ENCODE data around the gene PRDM15.

The PRDM15 gene

GRCh38 chr21:41836166-41837015 lies 42.8 kb downstream of the PRDM15 start:
- DNase-seq: no peak

- no peak for DNase-seq
Observed at GRCh38 chr21:41835711-41836154, 43.4 kb downstream of the PRDM15 start.

- no peak for DNase-seq
Observed at GRCh38 chr21:41834926-41835663, 44.0 kb downstream of the PRDM15 start.

- no peak for DNase-seq
Observed at GRCh38 chr21:41834252-41834925, 44.8 kb downstream of the PRDM15 start.

- no peak for DNase-seq
Observed at GRCh38 chr21:41833497-41834115, 45.5 kb downstream of the PRDM15 start.

- DNase-seq: no peak
Observed at GRCh38 chr21:41832596-41833496, 46.3 kb downstream of the PRDM15 start.

- no peak for DNase-seq
Observed at GRCh38 chr21:41831866-41832595, 47.1 kb downstream of the PRDM15 start.

GRCh38 chr21:41831453-41831831 lies 47.7 kb downstream of the PRDM15 start:
- DNase-seq: no peak

- DNase-seq: no peak
Observed at GRCh38 chr21:41830764-41831452, 48.2 kb downstream of the PRDM15 start.

GRCh38 chr21:41830145-41830707 lies 48.9 kb downstream of the PRDM15 start:
- no peak for DNase-seq

GRCh38 chr21:41828884-41829360 lies 50.2 kb downstream of the PRDM15 start:
- DNase-seq: no peak

GRCh38 chr21:41827951-41828883 lies 50.9 kb downstream of the PRDM15 start:
- no peak for DNase-seq

- DNase-seq: no peak
Observed at GRCh38 chr21:41825881-41826280, 53.3 kb downstream of the PRDM15 start.

- DNase-seq: no peak
Observed at GRCh38 chr21:41825216-41825615, 53.9 kb downstream of the PRDM15 start.

GRCh38 chr21:41824466-41825207 lies 54.5 kb downstream of the PRDM15 start:
- no peak for DNase-seq

GRCh38 chr21:41823906-41824305 lies 55.2 kb downstream of the PRDM15 start:
- DNase-seq: no peak

GRCh38 chr21:41823166-41823565 lies 56.0 kb downstream of the PRDM15 start:
- no peak for DNase-seq

- DNase-seq: no peak
Observed at GRCh38 chr21:41821756-41822431, 57.2 kb downstream of the PRDM15 start.
